H4 (cell line): ENCODE measurements around the gene OR10J4. TPM values are rescaled to one million over a fixed set of nuclear protein-coding genes. Genes with fewer than 3 reads are reported as not detected.
"Not testable (repeated sequence)": the region's sequence is repeated elsewhere in the genome, so short reads cannot be mapped to it uniquely, and the experiment has no call there.

Experiments
- DNase-seq: peaks from one replicate; pipeline ENCODE4 v3.0.0-alpha.2; 2015; ENCODE audit warnings: low spot score
- total RNA-seq: library from RNA; depleted of rRNA; stranded (reverse); fragments of >200 nt; shearing (Covaris generic); gene quantifications from 2 replicates; pipeline ENCODE4 v1.2.3, GENCODE V29; 2014; rRNA removed

The OR10J4 gene
- not detected in 2 replicates for total RNA-seq

DNA sequence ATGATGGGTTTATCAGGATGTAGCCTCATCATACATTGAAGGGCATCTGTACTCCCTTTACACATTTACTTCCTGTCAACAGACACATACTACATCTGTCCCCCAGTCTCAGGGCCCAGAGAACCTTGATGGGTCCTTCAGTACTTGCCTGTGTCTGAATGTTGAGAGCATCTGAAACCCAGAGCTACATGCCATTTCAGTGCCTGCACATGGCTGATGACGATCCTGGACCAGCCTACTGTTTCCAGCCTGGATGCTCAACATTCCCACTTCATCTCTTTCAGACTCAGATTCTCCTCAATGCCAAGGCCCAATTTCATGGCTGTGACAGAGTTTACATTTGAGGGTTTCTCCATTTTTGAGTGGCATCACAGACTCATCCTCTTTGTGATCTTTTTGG, at the start of gene OR10J4:
Gene OR10J4, plus strand, starts transcription at position 301 of the 400 bp plus-strand sequence.
- no peak for DNase-seq

DNA sequence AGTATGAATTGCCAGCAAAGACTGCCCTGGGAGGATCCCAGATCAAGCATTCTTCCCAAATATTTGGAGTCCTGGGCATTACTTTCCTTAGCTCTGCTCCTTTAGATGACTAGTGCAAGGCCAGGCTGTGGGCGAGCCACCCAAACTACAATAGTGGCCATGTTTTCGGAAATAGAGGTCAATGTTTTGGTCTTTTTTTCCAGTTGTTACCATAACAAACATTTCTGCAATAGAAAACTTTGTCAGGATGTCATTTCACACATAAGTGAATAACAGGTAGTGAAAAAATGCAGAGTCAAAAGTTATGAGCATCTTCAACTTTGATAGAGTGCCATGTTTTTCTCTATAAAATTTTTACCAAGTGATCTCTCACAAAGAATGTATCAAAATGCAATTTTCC, 25.2 kb upstream of the OR10J4 start:
- no peak for DNase-seq

- DNase-seq: no peak
Observed at GRCh38 chr1:159408862-159409400, 23.1 kb upstream of the OR10J4 start.

DNA sequence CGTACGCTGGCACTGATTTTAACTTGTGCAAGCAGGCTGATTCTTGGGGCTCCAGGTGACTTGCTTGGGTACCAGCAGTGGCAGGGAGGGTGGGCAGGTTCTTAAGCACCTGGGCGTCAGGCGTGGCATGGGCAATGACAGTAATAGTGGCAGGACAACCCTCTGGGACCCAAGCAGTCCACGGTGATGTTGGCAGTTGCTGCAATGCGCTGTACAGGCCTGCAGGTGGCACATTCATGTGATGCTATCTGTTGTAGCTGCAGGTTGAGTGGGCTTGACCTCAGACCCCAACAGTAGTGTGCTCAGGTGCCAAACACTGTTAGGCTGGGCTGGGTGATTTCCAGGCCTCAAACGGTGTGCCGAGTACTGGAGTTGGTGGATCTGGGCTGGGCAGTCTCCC, 10.2 kb upstream of the OR10J4 start:
- no peak for DNase-seq

DNA sequence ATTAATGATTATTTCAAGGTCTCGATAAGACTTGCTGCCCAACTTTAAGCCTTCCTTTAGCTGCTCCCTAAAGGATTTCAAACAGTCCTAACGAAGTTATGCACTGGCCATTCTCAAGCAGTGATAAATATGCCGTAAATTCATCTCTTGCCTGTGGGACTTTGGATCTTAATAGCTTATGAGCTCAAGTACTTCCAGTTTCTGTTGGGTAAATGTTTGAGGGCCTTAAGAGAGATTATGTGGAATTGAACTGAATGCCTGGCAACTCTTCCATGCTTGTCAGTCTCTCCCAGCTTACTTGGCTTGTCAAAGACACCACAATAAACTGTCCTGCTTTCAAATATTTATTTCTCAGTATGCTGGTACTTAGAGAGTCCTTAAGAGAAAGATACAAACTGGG, 3.5 kb upstream of the OR10J4 start:
- no peak for DNase-seq

DNA sequence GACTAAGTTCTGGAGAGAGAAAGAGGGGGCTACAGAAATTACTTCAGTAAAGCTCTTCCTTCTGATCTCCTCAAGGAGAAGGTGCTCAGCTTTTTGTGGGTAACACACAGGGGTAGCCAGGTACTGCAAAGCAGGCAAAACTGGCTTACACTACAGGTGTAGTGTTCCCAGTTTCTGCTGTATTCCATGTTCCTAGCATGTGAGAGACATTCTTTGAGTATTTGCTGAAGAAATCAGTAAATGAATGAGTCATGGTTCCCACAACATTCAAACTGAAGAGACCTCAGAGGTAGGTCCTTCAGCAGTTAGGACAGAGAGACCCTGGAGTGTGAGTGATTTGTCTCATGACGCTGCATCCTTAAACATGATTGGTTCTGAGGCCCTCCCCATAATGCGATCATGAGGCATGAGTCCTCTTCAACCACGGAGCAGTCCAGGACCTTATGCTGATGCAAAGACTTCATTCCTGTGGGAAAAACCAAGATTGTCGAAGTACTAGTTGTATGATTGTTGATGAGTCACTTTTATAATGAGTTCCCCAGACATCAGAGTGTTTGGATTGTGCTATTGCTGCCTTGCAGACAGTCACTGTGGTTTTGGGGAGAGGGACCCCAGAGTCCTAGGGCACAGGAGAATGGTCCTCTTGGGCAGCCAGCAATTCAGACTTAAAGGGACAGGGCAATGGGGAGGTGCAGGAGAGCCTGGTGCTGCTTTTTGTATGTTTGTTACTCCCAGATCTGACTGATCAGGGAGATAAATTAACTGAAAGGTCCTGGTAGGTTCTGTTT, 2.7 kb upstream of the OR10J4 start:
- peak; percentile 61 for DNase-seq

DNA sequence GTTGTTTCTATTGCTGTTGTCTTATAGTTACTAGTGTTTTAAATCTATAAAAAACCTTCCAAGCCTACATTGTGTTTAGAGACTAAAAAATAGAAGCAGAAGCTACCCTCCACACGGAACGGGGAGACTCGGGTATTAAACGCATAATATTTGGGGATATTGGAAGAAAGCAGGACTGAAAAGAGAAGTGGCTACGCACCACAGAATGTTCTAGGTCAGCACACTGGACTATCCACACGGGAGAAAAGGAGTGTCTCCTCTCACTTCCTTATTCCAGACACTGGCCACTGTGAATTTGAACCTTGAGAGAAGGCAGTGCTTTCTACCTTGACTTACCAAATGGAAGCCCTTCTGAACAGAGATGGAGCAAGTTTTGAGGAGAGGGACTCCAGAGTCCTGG, 1.0 kb upstream of the OR10J4 start:
- no peak for DNase-seq

DNA sequence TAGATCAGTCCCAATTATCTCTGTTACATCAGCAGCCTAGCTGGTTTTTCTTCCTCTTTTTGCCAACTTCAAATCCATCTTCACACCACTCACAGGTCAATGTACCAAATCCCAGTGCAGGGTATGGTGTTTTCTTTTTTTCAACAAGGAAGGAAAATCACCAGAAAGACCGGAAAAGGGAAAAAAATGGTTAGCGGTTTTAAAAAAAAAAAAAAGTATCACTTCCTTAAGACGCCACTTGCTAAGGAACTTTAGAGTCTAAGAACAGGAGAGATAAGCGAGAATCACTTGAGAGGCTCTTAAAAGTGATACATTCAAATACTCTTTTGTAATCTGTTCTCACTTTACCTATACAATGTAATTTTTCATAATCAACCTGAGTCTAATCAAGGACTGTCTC, 4.5 kb downstream of the OR10J4 start:
- DNase-seq: no peak

- no peak for DNase-seq
Observed at GRCh38 chr1:159439422-159439821, 7.4 kb downstream of the OR10J4 start, which contains the start of gene OR10J1. Gene OR10J1 (plus strand): TSS chr1:159439722. CDS start chr1:159439792, 70 bp downstream.

DNA sequence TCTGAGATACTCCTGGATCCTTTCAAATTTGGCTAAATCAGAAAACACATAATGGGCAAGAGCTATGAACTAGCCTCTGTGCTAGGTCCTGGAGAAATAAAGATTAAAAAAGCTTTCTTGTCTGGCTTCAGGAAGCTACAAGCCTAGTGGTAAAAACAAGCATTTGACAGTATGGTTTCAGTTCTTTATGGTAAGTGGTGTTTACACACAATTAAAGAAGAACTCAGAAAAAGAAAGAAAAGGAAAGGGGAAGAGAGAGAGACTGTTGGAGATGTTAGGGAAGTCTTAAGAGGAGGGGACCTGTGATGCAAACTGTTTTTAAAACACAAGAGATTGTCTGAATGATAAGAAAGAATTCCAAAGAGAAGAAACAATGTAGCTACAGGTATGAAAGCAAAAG, 9.4 kb downstream of the OR10J4 start:
- DNase-seq: no peak

DNA sequence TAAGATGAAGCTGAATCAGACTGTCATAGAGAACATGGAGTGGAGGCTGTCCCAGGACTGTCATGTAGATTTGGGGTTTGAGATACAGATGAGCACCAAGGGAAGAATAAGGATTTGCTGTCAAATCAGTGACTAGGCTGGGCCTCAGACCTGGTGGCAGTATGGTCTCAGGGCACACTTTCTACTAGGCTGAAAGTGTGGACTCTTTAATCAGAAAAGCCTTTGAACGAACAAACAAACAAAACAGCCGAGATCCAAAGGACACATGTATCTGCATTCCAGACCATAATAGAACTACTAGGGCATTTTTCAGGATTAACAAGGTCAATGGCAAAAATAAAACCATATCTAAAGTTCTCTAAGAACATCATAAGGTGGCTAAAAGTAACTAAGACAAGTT, 10.4 kb downstream of the OR10J4 start:
- DNase-seq: no peak

DNA sequence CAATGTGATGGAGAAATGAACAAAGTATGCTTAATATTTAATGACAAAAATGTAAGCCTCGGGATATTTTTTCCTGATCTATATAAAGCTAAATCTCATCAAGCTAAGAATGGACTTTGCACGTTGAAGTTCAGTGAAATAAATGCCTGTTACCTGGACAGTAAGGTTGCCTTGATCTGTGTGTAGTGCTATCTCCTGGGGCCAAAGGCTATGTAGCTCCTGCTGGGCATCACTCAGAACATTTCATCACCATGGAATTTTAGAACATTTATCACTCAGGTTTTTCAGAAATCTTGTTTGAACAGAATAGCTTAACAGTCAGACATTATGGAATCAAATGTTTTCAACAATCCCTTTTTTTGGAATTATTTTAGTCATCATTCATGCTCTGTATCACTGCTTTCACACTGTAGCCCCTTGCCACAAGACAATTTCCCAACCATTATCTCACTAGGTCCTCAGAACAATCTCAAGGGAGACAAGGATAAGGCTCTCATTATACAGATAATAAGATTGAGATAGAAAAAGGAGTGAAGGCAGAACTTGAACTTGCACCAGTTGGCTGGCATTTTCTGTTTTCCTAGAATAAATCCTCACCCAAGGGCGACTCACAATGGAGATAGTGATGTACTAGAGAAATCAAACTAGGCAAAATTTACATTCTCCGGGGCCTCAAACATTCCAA, 11.2 kb downstream of the OR10J4 start:
- DNase-seq: no peak

GRCh38 chr1:159444511-159444910, 12.5 kb downstream of the OR10J4 start:
- no peak for DNase-seq

GRCh38 chr1:159448181-159448580, 16.2 kb downstream of the OR10J4 start:
- no peak for DNase-seq

- not testable (repeated sequence) for DNase-seq
Observed at GRCh38 chr1:159449605-159450004, 17.6 kb downstream of the OR10J4 start.

DNA sequence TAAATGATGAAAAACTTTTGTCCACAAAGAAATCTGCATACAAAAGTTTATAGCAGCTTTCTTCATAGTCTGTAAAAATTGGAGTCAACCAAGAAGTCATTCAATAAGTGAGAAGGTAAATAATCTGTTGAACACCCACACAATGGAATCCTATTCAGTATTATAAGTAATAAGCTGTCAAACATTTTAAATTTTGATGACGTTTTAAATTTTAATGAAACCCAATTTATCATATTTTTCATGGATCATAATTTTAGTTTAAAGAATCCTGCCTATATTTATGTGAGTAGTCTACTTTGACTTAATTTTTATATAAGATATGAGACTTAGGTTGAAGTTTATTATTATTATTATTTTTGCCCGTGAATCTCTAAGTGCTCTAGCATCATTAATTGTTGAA, 27.5 kb downstream of the OR10J4 start:
- DNase-seq: no peak

- DNase-seq: no peak
Observed at GRCh38 chr1:159465191-159465603, 33.2 kb downstream of the OR10J4 start.

- DNase-seq: no peak
Observed at GRCh38 chr1:159468321-159468720, 36.3 kb downstream of the OR10J4 start.

DNA sequence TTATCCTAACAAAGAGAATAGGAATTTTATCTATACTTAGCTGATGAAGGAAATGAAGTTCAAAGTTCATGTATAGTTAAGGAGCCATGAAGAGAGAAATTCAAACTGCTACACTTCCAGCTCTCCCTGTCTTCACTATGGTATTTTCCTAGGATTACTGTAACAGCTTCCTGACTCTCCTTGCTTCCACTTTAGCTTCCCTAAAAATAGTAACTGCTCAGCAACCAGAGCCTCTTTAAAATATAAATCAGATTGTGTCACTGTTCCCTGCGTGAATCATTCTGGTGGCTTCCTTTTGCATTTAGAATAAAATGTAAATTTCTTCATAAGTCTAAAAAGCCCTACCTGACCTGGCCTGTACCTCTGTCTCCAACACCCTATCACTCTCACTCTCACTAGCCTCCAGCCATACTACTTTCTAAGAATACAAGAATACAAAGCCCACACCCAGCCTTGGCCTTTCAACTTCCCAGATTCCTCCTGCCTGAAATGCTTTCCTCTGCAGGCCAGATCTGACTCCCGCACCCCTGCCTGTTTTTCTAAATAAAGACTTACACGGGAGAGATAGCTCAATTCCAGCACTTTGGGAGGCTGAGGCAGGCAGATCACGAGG, 38.0 kb downstream of the OR10J4 start:
- DNase-seq: no peak

GRCh38 chr1:159473335-159473734, 41.3 kb downstream of the OR10J4 start:
- DNase-seq: no peak

DNA sequence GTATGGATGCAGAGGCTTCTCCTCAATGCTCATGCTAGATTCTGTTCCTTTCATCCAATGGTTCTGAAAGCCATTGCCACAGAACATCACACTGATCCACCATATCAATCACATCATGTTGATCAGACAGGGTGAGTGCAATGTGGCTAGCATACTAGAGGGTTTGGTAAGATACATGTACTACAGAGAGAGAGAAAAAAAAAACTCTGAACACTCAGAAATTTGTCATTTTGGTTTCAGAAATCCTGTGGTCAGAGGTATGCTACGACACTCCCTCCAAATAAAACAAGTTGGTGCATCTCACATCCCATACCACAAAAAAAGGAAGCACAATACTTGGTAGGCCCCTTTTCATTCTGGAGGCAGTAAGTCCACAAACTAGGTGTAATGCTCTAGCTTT, 42.9 kb downstream of the OR10J4 start:
- DNase-seq: no peak
